HG02884 (cell line): Measurements from ENCODE around the gene C1QTNF5.

Experiments
- ATAC-seq: cut with Tn5 transposase; IDR thresholded peaks from one replicate; pipeline ENCODE4 v1.9.1; 2021; ENCODE audit warnings: mild to moderate bottlenecking, moderate library complexity; ENCODE audit not compliant: unreplicated experiment

C1QTNF5 gene

GRCh38 chr11:119318240-119319135, 22.2 kb downstream of the C1QTNF5 start:
- no peak for ATAC-seq

GRCh38 chr11:119317592-119318239, 23.0 kb downstream of the C1QTNF5 start:
- no peak for ATAC-seq

- no peak for ATAC-seq
These were observed 23.7 kb downstream of the C1QTNF5 start, which contains the start of gene MCAM for GRCh38 chr11:119316729-119317591. TSS of gene MCAM (minus strand) at chr11:119317130. CDS start at chr11:119317101, 29 bp downstream.

GRCh38 chr11:119316016-119316728, 24.5 kb downstream of the C1QTNF5 start:
- ATAC-seq: no peak

GRCh38 chr11:119315131-119316015, 25.3 kb downstream of the C1QTNF5 start:
- ATAC-seq: no peak

GRCh38 chr11:119314726-119315125, 26.0 kb downstream of the C1QTNF5 start:
- no peak for ATAC-seq

GRCh38 chr11:119310682-119311052, 30.0 kb downstream of the C1QTNF5 start:
- no peak for ATAC-seq

- ATAC-seq: no peak
These were observed 30.6 kb downstream of the C1QTNF5 start for GRCh38 chr11:119309953-119310681.

GRCh38 chr11:119309411-119309810, 31.3 kb downstream of the C1QTNF5 start:
- ATAC-seq: no peak

- ATAC-seq: no peak
These were observed 32.7 kb downstream of the C1QTNF5 start for GRCh38 chr11:119307974-119308373.

GRCh38 chr11:119307219-119307618, 33.5 kb downstream of the C1QTNF5 start:
- no peak for ATAC-seq

GRCh38 chr11:119306373-119306890, 34.3 kb downstream of the C1QTNF5 start:
- ATAC-seq: no peak

- no peak for ATAC-seq
These were observed 34.9 kb downstream of the C1QTNF5 start for GRCh38 chr11:119305556-119306372.

GRCh38 chr11:119303227-119303718, 37.4 kb downstream of the C1QTNF5 start:
- no peak for ATAC-seq

- ATAC-seq: no peak
These were observed 40.3 kb downstream of the C1QTNF5 start for GRCh38 chr11:119300198-119300964.

GRCh38 chr11:119299416-119299815, 41.3 kb downstream of the C1QTNF5 start:
- ATAC-seq: no peak

- ATAC-seq: no peak
These were observed 42.0 kb downstream of the C1QTNF5 start for GRCh38 chr11:119298726-119299125.
